Measurements from ENCODE around the gene TMEM200A. TPM values are rescaled to one million over a fixed set of nuclear protein-coding genes. Genes with fewer than 3 reads are reported as not detected.

The TMEM200A gene
- total and polyA plus RNA-seq, 3 donors from 2014 or later, result 3.6 to 5.5 (median 5.5) TPM

GRCh38 chr6:130382872-130383490 lies 17.2 kb downstream of the TMEM200A start:
- Histone ChIP-seq H3K36me3 (ENCODE audit: low read depth, missing control alignments) (no peaks in the 10 kb centered on the region), H3K4me3 (no peak overlapping the region), H3K27ac (no peak overlapping the region), H3K9me3 (no peaks in the 10 kb centered on the region), H3K4me1 (no peaks in the 10 kb centered on the region), H3K27me3 (no peaks in the 10 kb centered on the region)
- no peak for DNase-seq
- intact Hi-C loops (cut with DNase I; ENCODE audit: low total_unique reads), result no loop called here
- 86 to 88% methylated on average over 9 of the region's 9 CpGs for WGBS, 2 donors
- TF ChIP-seq POLR2A (IDR thresholded peaks at IDR 0.05) (no peak), CTCF (IDR thresholded peaks at IDR 0.05) (no peak)

GRCh38 chr6:130385064-130385695 lies 19.4 kb downstream of the TMEM200A start:
- Histone ChIP-seq H3K4me3 (no peak overlapping the region), H3K36me3 (ENCODE audit: low read depth, missing control alignments) (no peaks in the 10 kb centered on the region), H3K9me3 (no peaks in the 10 kb centered on the region), H3K27ac (no peak overlapping the region), H3K4me1 (no peaks in the 10 kb centered on the region), H3K27me3 (no peaks in the 10 kb centered on the region)
- DNase-seq, result no peak
- intact Hi-C loops (cut with DNase I; ENCODE audit: low total_unique reads), result no loop called here
- 68 to 71% methylated on average over 5 of the region's 5 CpGs for WGBS, 2 donors
- TF ChIP-seq POLR2A (IDR thresholded peaks at IDR 0.05) (no peak), CTCF (IDR thresholded peaks at IDR 0.05) (no peak)

- intact Hi-C loops (cut with DNase I; ENCODE audit: low total_unique reads), result no loop called here
Observed at GRCh38 chr6:130389142-130389541, 23.3 kb downstream of the TMEM200A start.

GRCh38 chr6:130390890-130391289 lies 25.1 kb downstream of the TMEM200A start:
- TF ChIP-seq CTCF (IDR thresholded peaks at IDR 0.05), result no peak
- TF ChIP-seq POLR2A (IDR thresholded peaks at IDR 0.05), result no peak
- H3K4me1 ChIP-seq, result no peaks in the 10 kb centered on the region
- H3K4me3 ChIP-seq, result no peak overlapping the region
- H3K36me3 ChIP-seq (ENCODE audit: low read depth, missing control alignments), result no peaks in the 10 kb centered on the region
- no peaks in the 10 kb centered on the region for H3K9me3 ChIP-seq
- WGBS, 2 donors, result 90 to 94% methylated on average over 3 of the region's 3 CpGs
- no peaks in the 10 kb centered on the region for H3K27me3 ChIP-seq
- DNase-seq, result no peak
- intact Hi-C loops (cut with DNase I; ENCODE audit: low total_unique reads), result no loop called here
- no peak overlapping the region for H3K27ac ChIP-seq

More at GRCh38 chr6:130389142-130389541, 23.3 kb downstream of the TMEM200A start:
- WGBS, 2 donors, result 92 to 98% methylated on average over 3 of the region's 3 CpGs
- no peak overlapping the region for H3K27ac ChIP-seq
- no peak overlapping the region for H3K4me3 ChIP-seq
- no peak for DNase-seq
- no peaks in the 10 kb centered on the region for H3K9me3 ChIP-seq
- no peaks in the 10 kb centered on the region for H3K36me3 ChIP-seq (ENCODE audit: low read depth, missing control alignments)
- H3K27me3 ChIP-seq, result no peaks in the 10 kb centered on the region
- TF ChIP-seq CTCF (IDR thresholded peaks at IDR 0.05), result no peak
- no peak for TF ChIP-seq POLR2A (IDR thresholded peaks at IDR 0.05)
- no peaks in the 10 kb centered on the region for H3K4me1 ChIP-seq

- H3K4me1 ChIP-seq, result no peaks in the 10 kb centered on the region
- no peak overlapping the region for H3K27ac ChIP-seq
- H3K4me3 ChIP-seq, result no peak overlapping the region
- no peak for DNase-seq
- no peaks in the 10 kb centered on the region for H3K27me3 ChIP-seq
- 84 to 92% methylated on average over 6 of the region's 6 CpGs for WGBS, 2 donors
- intact Hi-C loops (cut with DNase I; ENCODE audit: low total_unique reads), result no loop called here
- no peaks in the 10 kb centered on the region for H3K36me3 ChIP-seq (ENCODE audit: low read depth, missing control alignments)
- TF ChIP-seq CTCF (IDR thresholded peaks at IDR 0.05), result no peak
- no peak for TF ChIP-seq POLR2A (IDR thresholded peaks at IDR 0.05)
- no peaks in the 10 kb centered on the region for H3K9me3 ChIP-seq
Observed at GRCh38 chr6:130393306-130393705, 27.5 kb downstream of the TMEM200A start.

All from testis (tissue), 3 donors.